GM19351 (cell line): Measurements from ENCODE around the gene CCDC175.

Source experiments
- ATAC-seq: cut with Tn5 transposase; IDR thresholded peaks from one replicate; pipeline ENCODE4 v1.9.1; 2021; ENCODE audit warnings: mild to moderate bottlenecking, moderate library complexity; ENCODE audit not compliant: unreplicated experiment

CCDC175 gene

GRCh38 chr14:59541731-59542130 lies 34.9 kb downstream of the CCDC175 start:
- ATAC-seq: no peak

DNA sequence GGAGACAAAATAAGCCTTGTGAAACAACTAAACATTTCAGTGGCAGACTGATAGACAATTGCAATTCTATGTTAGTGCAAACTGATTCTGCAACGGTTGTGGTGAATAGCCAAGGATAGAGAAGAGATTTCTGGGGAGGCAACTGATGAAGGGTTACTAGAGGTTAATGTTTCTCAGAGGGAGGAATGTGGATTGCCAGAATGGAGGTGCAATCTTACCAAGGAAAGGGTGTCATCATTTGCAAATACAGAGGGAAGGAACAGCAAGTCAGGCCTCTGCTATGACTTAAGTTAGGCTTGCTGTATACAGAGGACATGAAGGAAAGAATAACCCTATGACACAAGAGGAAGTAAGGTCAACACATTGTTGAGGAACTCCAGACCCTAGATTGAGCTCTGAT lies 35.8 kb downstream of the CCDC175 start:
- ATAC-seq: no peak

DNA sequence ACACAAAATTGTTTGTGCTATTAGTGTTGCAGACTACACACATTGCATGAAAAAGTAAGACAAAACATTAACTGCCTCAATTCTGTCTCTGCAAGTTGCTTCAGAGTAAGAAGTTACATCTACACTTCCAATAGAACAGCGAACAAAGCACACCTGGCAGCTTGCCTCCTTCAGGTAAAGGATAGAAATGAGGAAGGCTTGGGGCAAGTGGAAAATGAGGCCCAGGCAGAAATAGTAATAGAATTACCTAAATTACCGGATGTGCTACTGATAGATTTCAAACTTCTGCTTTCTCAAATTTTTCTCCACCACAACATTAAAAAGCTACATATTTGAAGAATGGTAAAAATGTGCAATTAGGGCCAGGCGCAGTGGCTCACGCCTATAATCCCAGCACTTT lies 37.7 kb downstream of the CCDC175 start:
- ATAC-seq: no peak

- ATAC-seq: no peak
Measured at GRCh38 chr14:59537476-59537875, 39.1 kb downstream of the CCDC175 start.

GRCh38 chr14:59534361-59534987 lies 42.1 kb downstream of the CCDC175 start:
- no peak for ATAC-seq

- ATAC-seq: no peak
Measured at GRCh38 chr14:59532419-59532818, 44.2 kb downstream of the CCDC175 start.

- no peak for ATAC-seq
Measured at GRCh38 chr14:59530349-59530748, 46.3 kb downstream of the CCDC175 start.

DNA sequence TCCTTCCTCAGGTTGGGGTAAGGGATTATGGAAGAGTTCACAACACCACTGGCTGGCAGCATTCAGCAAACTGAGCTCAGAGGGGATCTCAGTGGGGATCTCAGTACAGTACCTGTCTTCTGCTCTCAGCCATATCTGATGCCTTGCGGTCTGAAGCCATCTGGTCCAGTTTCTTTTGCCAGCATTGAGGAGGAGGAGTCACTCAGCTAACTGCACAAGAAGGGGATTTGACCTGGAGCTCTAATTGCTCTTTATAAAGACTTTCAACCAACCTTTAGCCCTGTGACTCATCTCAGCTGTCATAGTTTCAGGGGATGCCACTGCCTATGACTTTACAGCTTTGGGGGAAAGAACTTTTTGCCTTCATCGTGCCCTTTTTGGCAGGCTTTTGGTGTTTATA lies 47.4 kb downstream of the CCDC175 start:
- ATAC-seq: no peak

GRCh38 chr14:59520224-59520623 lies 56.4 kb downstream of the CCDC175 start:
- ATAC-seq: no peak

DNA sequence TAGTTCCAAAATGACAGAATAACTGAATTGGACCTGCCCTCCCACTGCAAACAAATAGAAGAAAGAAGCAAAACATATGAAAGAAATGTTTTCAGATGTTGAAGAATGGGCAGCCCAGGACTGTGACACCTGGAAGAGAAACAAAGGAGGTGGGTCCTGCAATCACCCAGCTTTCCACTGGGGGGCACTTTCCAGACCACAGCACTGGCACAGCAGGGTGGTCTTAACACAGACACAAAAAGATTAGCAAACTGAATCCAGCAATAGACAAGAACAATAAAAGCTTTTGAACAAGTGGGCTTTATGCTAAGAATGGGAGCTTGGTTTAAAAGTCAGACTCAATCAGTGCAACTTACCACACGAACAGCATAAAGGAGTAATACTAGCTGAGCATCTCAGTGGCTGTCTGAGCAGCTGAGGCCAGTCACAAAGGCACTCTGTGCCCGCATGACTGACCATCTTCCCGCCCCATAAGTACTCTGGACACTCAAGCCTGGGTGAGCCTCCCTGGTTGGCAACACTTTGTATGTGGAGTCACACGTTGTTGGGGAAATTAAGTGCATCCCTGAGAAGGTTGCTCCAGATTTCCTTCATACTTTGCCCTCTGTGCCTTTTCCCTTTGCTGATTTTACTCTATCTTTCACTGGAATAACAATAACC lies 64.6 kb downstream of the CCDC175 start:
- ATAC-seq: peak; percentile 47

- ATAC-seq: no peak
Measured at GRCh38 chr14:59510966-59511365, 65.6 kb downstream of the CCDC175 start.

- no peak for ATAC-seq
Measured at GRCh38 chr14:59510001-59510400, 66.6 kb downstream of the CCDC175 start.

DNA sequence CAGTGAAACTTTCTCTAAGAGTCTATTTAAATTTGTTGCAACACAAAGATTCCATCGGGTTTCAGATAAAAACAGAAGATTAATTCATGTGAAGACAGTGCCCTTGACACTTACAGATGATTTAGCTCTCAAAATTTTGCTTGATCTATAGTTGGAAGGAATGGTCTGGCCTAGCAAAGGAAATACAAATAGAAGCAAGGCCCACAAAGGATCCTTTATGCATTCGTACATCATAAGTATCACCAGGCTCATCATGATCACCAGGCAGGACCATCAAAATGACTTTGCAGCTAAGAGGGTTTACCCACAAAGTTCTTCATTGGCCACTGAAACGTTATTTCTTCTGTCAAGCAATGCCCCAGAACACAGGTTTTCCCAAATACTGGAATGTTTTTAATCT lies 67.5 kb downstream of the CCDC175 start:
- ATAC-seq: no peak

- no peak for ATAC-seq
Measured at GRCh38 chr14:59507752-59508103, 68.9 kb downstream of the CCDC175 start.

- ATAC-seq: peak; percentile 86
Measured at GRCh38 chr14:59507063-59507751, 69.4 kb downstream of the CCDC175 start.

GRCh38 chr14:59503256-59503655 lies 73.4 kb downstream of the CCDC175 start:
- ATAC-seq: no peak

- no peak for ATAC-seq
Measured at GRCh38 chr14:59500732-59501131, 75.9 kb downstream of the CCDC175 start.

- ATAC-seq: no peak
Measured at GRCh38 chr14:59492384-59492783, 84.2 kb downstream of the CCDC175 start.

GRCh38 chr14:59490756-59491155 lies 85.9 kb downstream of the CCDC175 start:
- no peak for ATAC-seq

DNA sequence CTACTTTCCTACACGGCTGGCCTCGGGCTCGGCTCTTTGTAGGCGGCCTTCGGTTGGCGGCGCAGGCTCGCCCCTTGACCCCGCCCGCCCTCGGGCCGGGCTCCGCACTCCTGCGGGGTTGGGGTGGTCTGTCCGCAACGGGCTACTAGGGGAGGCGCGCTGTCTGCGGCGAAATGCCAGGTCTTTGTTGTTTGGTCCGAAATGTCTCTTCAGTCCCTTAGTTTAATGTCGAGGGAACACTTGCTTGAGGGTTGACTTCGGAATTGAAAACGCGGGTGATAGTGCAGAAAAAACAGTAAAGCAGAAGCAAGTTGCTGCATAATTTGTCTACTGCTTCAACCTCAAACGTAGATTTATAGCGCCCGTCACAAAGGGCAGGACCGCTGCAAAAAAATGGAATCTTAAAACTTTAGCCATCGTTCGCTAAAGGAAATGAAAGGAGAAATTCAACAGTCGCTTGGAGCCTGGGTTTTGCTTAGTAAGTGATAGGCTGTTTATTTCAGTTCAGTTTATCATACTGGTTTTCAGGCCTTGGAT lies 91.9 kb downstream of the CCDC175 start:
- peak; percentile 47 for ATAC-seq

GRCh38 chr14:59483819-59484638 lies 92.6 kb downstream of the CCDC175 start, which contains the start of the genes JKAMP and L3HYPDH:
Gene JKAMP (plus strand): TSS chr14:59484517. CDS start chr14:59484590, 73 bp downstream.
Gene L3HYPDH (minus strand): TSS chr14:59484408. CDS start chr14:59484316, 92 bp downstream.
- peak; percentile 85 for ATAC-seq
